ENCODE data around the gene SMARCE1. TPM values are rescaled to one million over a fixed set of nuclear protein-coding genes. Genes with fewer than 3 reads are reported as not detected.

SMARCE1 gene
- total and polyA plus RNA-seq, 9 donors = 80.2 to 158 (median 112) TPM

- WGBS, 3 donors = 85 to 90% (median 86%) methylated on average over 7 of the region's 7 CpGs
- Histone ChIP-seq H3K4me1 (ENCODE audit: insufficient read depth) (no peaks in the 10 kb centered on the region), H3K36me3 (no peaks in the 10 kb centered on the region), H3K27ac (no peak overlapping the region), H3K4me3 (no peak overlapping the region), H3K27me3 (no peaks in the 10 kb centered on the region), H3K9me3 (no peaks in the 10 kb centered on the region)
- no peak for DNase-seq
- TF ChIP-seq EP300 (IDR thresholded peaks at IDR 0.05) = no peak
- TF ChIP-seq, protein P1, sequence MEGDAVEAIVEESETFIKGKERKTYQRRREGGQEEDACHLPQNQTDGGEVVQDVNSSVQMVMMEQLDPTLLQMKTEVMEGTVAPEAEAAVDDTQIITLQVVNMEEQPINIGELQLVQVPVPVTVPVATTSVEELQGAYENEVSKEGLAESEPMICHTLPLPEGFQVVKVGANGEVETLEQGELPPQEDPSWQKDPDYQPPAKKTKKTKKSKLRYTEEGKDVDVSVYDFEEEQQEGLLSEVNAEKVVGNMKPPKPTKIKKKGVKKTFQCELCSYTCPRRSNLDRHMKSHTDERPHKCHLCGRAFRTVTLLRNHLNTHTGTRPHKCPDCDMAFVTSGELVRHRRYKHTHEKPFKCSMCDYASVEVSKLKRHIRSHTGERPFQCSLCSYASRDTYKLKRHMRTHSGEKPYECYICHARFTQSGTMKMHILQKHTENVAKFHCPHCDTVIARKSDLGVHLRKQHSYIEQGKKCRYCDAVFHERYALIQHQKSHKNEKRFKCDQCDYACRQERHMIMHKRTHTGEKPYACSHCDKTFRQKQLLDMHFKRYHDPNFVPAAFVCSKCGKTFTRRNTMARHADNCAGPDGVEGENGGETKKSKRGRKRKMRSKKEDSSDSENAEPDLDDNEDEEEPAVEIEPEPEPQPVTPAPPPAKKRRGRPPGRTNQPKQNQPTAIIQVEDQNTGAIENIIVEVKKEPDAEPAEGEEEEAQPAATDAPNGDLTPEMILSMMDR (IDR thresholded peaks at IDR 0.05) = no peak
- no peak for TF ChIP-seq POLR2A (IDR thresholded peaks at IDR 0.05)
- intact Hi-C loops (cut with DNase I) = no loop called here
Observed at GRCh38 chr17:40659911-40660310, 12.3 kb upstream of the SMARCE1 start.

- Histone ChIP-seq H3K4me3 (no peak overlapping the region), H3K4me1 (ENCODE audit: insufficient read depth) (no peaks in the 10 kb centered on the region), H3K27me3 (no peaks in the 10 kb centered on the region), H3K9me3 (no peaks in the 10 kb centered on the region), H3K27ac (no peak overlapping the region), H3K36me3 (no peaks in the 10 kb centered on the region)
- intact Hi-C loops (cut with DNase I) = no loop called here
- DNase-seq = no peak
- TF ChIP-seq, protein P1 (IDR thresholded peaks at IDR 0.05) = no peak
- TF ChIP-seq EP300 (IDR thresholded peaks at IDR 0.05) = no peak
- TF ChIP-seq POLR2A (IDR thresholded peaks at IDR 0.05) = no peak
Observed at GRCh38 chr17:40658396-40658795, 10.8 kb upstream of the SMARCE1 start.

- Histone ChIP-seq H3K9me3 (no peaks in the 10 kb centered on the region), H3K4me1 (ENCODE audit: insufficient read depth) (peaks cover 4% of the 10 kb centered on the region), H3K4me3 (no peak overlapping the region), H3K27me3 (no peaks in the 10 kb centered on the region), H3K27ac (no peak overlapping the region), H3K36me3 (no peaks in the 10 kb centered on the region)
- 27 to 43% (median 27%) methylated on average over 5 of the region's 5 CpGs for WGBS, 3 donors
- intact Hi-C loops (cut with DNase I) = no loop called here
- TF ChIP-seq, protein P1 (IDR thresholded peaks at IDR 0.05) = no peak
- TF ChIP-seq EP300 (IDR thresholded peaks at IDR 0.05) = no peak
- TF ChIP-seq POLR2A (IDR thresholded peaks at IDR 0.05) = no peak
- no peak for DNase-seq
Observed at GRCh38 chr17:40651939-40652338, 4.3 kb upstream of the SMARCE1 start.

DNA sequence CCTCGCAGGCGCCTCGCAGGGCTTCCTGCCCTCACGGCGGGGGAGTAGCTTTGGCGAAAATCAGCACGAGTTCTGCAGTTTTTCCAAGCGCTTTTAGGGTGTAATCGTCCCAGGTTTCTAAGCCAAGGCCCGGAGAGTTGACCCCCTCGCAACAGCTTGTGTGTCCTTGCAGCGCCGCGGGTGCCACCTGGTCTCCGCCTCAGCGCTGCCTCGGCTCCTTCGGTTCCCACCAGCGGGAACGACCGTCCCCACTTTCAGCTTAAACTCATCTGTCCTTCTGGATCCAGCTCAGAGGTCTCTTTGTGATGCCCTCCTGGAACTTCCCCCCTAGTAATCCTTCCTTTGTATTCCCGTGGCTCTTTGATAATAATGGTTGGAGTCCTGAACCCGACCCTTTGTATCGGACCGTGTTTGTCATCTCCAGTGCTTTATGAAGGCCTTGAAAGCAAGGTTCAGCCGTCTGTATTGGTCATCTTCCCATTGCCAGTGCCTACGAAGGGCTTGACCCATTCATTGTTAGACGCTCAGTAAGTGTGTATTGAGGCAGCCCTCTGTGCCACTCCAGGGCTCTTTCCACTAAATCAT, 858 bp upstream of the SMARCE1 start:
- 2% methylated on average over 28 of the region's 28 CpGs for WGBS, 3 donors
- Histone ChIP-seq H3K4me3 (peak overlapping the region; percentile 63), H3K9me3 (no peaks in the 10 kb centered on the region), H3K36me3 (no peaks in the 10 kb centered on the region), H3K4me1 (ENCODE audit: insufficient read depth) (peaks cover 6% of the 10 kb centered on the region), H3K27ac (peak overlapping the region; percentile 92 to 96), H3K27me3 (no peaks in the 10 kb centered on the region)
- intact Hi-C loops (cut with DNase I) = no loop called here
- no peak for DNase-seq
- TF ChIP-seq, protein P1 (IDR thresholded peaks at IDR 0.05) = no peak
- no peak for TF ChIP-seq POLR2A (IDR thresholded peaks at IDR 0.05)
- no peak for TF ChIP-seq EP300 (IDR thresholded peaks at IDR 0.05)

Measured in ovary (tissue), 9 donors.